Left renal pelvis (tissue), 4 donors: Measurements from ENCODE around the gene ZNF546. TPM values are rescaled to one million over a fixed set of nuclear protein-coding genes. Genes with fewer than 3 reads are reported as not detected.
"Not testable (repeated sequence)": the region's sequence is repeated elsewhere in the genome, so short reads cannot be mapped to it uniquely, and the experiment has no call there.

ENCODE experiments used
- DNase-seq, 4 donors: peaks; one replicate each; pipeline ENCODE4 v3.0.0-alpha.2; 2013; ENCODE audit warnings: low read depth in 4 of 4, low spot score in 3 of 4
- polyA plus RNA-seq, 4 donors: library from polyadenylated mRNA; unstranded; fragments of 120-200 nt; gene quantifications; one replicate each; pipeline ENCODE4 v1.2.1, GENCODE V29; 2013; ENCODE audit not compliant: insufficient read length in 4 of 4

The ZNF546 gene
- polyA plus RNA-seq, result 10 to 100 TPM in 1 of 4 donors, 1 to 10 TPM in 3; 5.8 to 10.1 (median 7.1) TPM

- peak; percentile 78 to 83 (median 79) for DNase-seq
Measured at GRCh38 chr19:39996811-39997637, at the start of gene ZNF546. Gene ZNF546 (plus strand): TSS chr19:39997060. CDS start chr19:39998327, 1,267 bp downstream.

DNA sequence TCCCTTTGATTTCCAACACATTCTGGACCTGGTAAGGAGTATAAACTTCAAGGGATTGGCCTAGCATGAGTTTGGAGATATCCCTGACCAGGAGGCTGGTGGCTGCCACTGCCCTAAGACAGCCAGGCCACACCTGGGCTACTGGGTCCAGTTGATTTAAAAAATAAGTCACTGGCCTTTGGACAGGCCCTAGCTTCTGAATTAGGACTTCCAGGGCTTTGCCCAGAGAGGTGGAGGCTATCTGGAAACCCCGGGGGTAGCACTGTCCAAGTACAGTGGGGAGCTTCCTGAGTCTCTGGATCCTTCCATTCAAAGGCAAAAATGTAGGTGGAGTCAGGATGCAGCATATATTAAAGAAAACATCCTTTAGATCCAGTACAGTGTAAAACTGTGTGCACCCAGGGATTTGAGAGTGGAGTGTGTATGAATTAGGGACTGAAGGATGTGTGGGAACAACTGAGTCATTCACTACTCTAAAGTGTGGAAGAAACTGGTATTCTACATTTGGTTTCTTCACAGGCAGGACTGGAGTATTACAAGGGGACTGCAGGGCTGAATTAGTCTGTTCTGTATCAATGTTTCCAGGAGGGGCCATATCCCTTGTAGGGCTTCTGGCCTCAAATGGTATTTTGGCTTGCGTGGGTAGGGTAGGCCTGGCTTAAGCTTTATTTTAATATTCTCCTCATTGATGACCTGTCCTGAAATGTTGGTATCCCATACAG is 47.7 kb upstream of the ZNF546 start:
- no peak for DNase-seq

DNA sequence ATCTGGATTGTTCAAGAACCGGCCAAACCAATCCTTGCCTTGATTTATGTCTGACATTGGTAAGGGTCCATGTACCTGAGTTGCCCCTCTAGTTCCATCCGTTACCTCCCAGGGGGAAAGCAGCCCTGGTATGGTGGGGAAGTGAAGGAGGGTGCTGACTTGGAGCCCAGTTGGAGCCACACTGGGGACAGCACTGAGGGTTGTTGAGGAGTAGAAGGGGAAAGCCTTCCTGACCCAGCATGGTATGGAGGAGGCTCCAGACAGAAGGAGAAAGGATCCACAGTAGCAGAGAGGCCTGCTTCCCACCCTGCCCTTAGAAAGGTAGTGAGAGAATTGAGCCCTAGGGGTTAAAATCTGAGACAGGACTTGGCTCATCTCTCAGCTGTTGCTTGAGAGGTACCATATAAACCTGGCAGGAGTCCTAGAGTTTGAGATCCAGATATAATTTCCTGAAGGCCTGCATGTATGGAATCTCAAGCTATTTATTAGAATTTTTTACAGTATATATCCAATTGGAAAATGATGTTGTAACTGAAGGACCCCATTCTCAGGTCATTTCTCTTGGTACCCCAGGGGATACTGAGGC is 45.7 kb upstream of the ZNF546 start:
- no peak for DNase-seq

DNA sequence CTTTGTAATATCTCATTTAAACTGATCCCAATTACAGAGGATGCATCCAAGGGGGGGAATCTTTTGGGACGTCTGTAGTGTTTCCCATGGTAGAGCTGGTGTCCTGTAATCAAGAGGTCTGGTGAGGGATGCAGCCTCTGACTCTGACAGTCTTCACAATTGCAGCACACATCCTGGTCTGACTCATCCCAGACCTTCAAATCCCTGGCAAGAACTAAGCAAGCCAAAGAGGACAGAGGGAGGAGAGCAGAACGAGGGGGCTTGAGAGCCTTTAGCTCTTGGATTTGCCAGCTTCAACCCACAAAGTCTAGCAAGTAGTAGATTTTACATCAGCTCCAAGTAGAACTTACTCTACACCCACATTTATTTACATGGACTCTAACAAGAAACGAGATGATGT is 45.2 kb upstream of the ZNF546 start:
- DNase-seq, result no peak

GRCh38 chr19:39953915-39954314 is 42.9 kb upstream of the ZNF546 start:
- DNase-seq, result no peak

DNA sequence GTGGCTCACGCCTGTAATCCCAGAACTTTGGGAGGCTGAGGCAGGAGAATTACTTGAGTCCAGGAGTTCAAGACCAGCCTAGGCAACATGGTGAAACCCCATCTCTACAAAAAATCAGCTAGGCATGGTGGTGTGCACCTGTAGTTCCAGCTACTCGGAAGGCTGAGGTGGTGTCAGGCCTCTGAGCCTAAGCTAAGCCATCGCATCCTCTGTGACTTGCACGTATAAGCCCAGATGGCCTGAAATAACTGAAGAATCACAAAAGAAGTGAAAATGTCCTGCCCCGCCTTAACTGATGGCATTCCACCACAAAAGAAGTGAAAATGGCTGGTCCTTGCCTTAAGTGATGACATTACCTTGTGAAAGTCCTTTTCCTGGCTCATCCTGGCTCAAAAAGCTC is 39.0 kb upstream of the ZNF546 start:
- DNase-seq, result not testable (repeated sequence)

DNA sequence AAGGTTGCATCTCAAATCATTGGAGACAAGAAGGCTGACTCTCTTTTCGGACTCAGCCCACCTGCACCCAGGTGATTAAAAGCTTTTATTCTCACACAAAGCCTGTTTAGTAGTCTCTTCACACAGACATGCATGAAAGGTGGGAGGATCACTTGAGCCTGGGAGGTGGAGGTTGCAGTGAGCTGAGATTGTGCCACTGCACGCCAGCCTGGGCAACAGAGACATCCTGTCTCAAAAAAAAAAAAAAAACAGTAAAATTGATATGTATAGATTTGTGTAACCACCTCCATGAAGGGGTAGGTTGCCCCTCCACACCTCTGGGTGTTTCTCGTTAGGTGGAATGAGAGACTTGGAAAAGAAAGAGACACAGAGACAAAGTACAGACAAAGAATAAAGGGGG is 37.9 kb upstream of the ZNF546 start:
- DNase-seq, result not testable (repeated sequence)

DNA sequence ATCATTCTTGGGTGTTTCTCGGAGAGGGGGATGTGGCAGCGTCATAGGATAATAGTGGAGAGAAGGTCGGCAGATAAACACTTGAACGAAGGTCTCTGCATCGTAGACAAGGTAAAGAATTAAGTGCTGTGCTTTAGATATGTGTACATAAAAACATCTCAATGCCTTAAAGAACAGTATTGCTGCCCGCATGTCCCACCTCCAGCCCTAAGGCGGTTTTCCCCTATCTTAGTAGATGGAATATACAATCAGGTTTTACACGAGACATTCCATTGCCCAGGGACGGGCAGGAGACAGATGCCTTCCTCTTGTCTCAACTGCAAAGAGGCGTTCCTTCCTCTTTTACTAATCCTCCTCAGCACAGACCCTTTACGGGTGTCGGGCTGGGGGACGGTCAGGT is 37.5 kb upstream of the ZNF546 start:
- DNase-seq, result not testable (repeated sequence)

DNA sequence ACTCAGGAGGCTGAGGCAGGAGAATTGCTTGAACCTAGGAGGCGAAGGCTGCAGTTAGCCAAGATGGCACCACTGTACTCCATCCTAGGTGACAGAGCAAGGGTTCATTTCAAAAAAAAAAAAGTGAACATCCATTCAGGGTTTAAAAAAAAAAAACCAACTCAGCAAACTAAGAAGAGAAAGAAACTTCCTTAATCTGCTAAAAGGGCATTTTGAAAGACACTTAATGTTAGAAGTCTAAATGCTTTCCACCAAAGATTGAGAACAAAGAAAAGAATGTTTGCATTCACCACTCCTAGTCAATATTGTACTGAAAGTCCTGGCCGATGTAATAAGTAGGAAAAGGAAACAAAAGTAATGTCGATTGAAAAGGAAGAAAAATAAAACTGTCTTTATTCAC is 33.0 kb upstream of the ZNF546 start:
- DNase-seq, result no peak

DNA sequence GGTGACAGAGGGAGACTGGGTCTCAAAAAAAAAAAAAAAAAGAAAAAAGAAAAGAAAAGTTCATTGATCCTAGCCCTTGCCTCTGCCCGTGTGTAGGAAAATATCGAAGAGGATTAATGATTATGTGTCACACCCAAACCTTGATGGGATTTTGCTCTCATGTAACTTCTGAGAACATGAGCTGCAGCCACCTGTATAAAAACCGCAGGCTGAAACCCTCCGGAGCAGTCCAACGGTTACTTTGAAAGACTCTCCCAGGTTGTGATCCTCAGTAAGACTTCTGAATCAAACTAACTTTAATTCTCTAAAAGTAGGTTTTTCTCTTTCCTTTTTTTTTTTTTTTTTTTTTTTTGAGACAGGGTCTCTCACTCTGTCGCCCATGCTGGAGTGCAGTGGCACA is 30.2 kb upstream of the ZNF546 start:
- no peak for DNase-seq

DNA sequence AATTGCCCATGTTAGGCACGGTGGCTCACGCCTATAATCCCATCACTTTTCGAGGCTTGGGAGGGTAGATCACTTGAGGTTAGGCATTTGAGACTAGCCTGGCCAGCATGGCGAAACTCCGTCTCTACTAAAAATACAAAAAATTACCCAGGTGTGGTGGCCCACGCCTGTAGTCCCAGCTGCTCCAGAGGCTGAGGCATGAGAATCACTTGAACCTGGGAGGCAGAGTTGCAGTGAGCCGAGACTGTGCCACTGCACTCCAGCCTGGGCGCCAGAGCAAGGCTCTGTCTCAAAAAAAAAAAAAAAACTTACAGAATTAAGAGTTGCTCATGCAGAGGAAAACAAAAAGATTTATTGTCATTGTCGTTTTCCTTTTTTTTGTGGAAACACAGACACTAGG is 29.3 kb upstream of the ZNF546 start:
- DNase-seq, result no peak

GRCh38 chr19:39968789-39969188 is 28.1 kb upstream of the ZNF546 start:
- no peak for DNase-seq

DNA sequence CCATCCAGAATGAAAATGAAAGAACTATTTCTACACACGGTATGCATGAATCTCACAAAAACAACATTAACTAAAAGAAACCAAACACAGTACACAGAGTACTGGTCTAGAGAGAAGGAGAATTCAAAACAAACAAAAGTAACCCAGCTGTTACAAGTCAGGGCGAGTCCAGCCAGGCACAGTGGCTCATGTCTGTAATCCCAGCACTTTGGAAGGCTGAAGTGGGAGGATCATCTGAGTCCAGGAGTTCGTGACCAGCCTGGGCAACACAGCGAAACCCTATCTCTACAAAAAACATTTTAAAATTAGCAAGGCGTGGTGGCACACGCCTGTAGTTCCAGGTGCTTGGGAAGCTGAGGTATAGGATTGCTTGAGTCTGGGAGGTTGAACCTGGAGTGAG is 27.6 kb upstream of the ZNF546 start:
- no peak for DNase-seq

- DNase-seq, result no peak
Measured at GRCh38 chr19:39969681-39970424, 27.0 kb upstream of the ZNF546 start.

DNA sequence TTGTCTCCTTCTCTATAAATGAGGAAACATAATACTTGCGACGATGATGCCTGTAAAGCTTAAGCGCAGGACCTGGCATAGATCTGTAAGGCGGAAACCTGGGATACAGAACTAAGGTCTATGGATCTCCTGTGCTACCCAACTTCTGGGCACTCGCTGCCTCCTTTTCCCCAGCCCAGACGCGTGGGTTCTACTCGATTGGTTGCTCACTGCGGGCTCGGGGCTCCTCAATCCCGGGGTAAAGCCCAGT is 26.5 kb upstream of the ZNF546 start:
- DNase-seq, result peak in 2 of 4 donors; percentile 11 to 22

GRCh38 chr19:39970675-39971379 is 26.0 kb upstream of the ZNF546 start, which contains the start of gene PSMC4:
Gene PSMC4 (plus strand): TSS chr19:39971165. CDS start chr19:39971203, 38 bp downstream.
- DNase-seq, result peak; percentile 96 to 98 (median 97)

- no peak for DNase-seq
Measured at GRCh38 chr19:39971380-39972035, 25.4 kb upstream of the ZNF546 start.

GRCh38 chr19:39974377-39975155 is 22.3 kb upstream of the ZNF546 start:
- DNase-seq, result no peak

DNA sequence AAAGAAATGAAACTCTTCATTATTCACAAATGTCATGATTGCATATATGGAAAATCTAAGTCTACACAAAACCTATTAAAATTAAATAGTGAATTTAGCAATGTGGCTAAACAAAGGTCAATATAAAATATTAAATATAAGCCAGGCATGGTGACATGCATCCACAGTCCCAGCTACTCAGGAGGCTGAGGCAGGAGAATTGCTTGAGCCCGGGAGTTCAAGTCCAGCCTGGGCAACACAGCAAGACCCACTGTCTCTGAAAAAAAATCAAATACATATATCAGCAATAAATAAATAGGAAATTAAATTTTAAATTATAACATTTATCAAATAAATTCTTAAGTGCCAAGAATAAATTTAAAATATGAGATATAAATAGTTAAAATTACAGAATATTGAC is 14.0 kb upstream of the ZNF546 start:
- no peak for DNase-seq
